Right lobe of liver (tissue), 6 donors: ENCODE data around the gene GLIPR2. TPM values are rescaled to one million over a fixed set of nuclear protein-coding genes. Genes with fewer than 3 reads are reported as not detected.

Experiments
- ATAC-seq, 4 donors: fragments of 200-7000 bp; cut with Tn5 transposase; one replicate each; pipeline ENCODE4 v1.9.1; 2020; ENCODE audit warnings: mild to moderate bottlenecking in 4 of 4, moderate library complexity in 4 of 4
- DNase-seq, 3 donors: peaks; one replicate each; pipeline ENCODE4 v3.0.0-alpha.2; 2020
- H3K27ac ChIP-seq, 3 donors: fragments of 200-600 bp; one replicate each; pipeline ENCODE4 v1.8.0; 2022
- H3K27me3 ChIP-seq, 2 donors: fragments of 200-600 bp; one replicate each; pipeline ENCODE4 v1.8.0; 2022
- H3K36me3 ChIP-seq, 4 donors: fragments of 200-600 bp; sonication (generic) in 1 of 4; one replicate each; pipeline versions ENCODE4 v1.5.1 to v1.8.0; 2017 to 2022; ENCODE audit warnings: control low read depth in 1 of 4
- H3K4me1 ChIP-seq, 4 donors: fragments of 200-600 bp; sonication (generic) in 1 of 4; one replicate each; pipeline versions ENCODE4 v1.5.1 to v1.8.0; 2017 to 2022; ENCODE audit warnings: control low read depth in 1 of 4
- H3K4me3 ChIP-seq, 3 donors: fragments of 200-600 bp; one replicate each; pipeline ENCODE4 v1.8.0; 2022
- H3K9me3 ChIP-seq, 4 donors: fragments of 200-600 bp; sonication (generic) in 1 of 4; one replicate each; pipeline versions ENCODE4 v1.5.1 to v1.8.0; 2017 to 2022; ENCODE audit warnings: control low read depth in 1 of 4
- POLR2A ChIP-seq: fragments of 450-650 bp; IDR thresholded peaks from one replicate; pipeline ENCODE4 v1.6.1; 2017; ENCODE audit warnings: antibody characterized with exemption, mild to moderate bottlenecking
- WGBS: methylation state at CpG from one replicate; pipeline ENCODE4 v1.1.6; 2018; ENCODE audit warnings: low coverage, low lambda C conversion rate; ENCODE audit not compliant: insufficient coverage; ENCODE audit errors: missing lambda C conversion rate; 5-methylcytosine and 5-hydroxymethylcytosine counted together
- intact Hi-C, 2 donors: fragments of 100-400 bp; cut with DNase I; formaldehyde crosslinking; loops; one replicate each; pipeline versions ENCODE4 v1.11.2 to v1.14.1; 2022
- total RNA-seq, 6 experiments: library from RNA; depleted of rRNA in 2 of 6; stranded (reverse); fragments of >200 nt in 2 of 6; fragmentation: NEBNext Ultra II Directional in 3 of 6; extraction: Animal tissue kit (Norgen Biotek cat#: 25700) in 3 of 6; gene quantifications; one replicate each; pipeline versions ENCODE4 v1.1.0 to v1.2.4, GENCODE V29; 2016 to 2023
- TF ChIP-seq, protein P1 (sequence below), 4 donors: fragments of 200-600 bp in 3 of 4; fragments of 450-650 bp in 1 of 4; IDR thresholded peaks; one replicate each; pipeline versions ENCODE4 v1.5.1 to v1.8.0; 2016 to 2022; ENCODE audit warnings: antibody characterized with exemption in 4 of 4, mild to moderate bottlenecking in 2 of 4
- donor health status: DM: no; HTN: yes; CAD: no.
- donor health status: DM: no; HTN: no; CAD: no.
- donor health status: DM: no; HTN: no; CAD: no.
- donor health status: DM: no; HTN: yes; CAD: no.
- donor health status: DM: no; HTN: yes; CAD: no.

GLIPR2 gene
- total RNA-seq, 6 experiments from 2014 or later = 1.2 to 3.9 (median 2.5) TPM

DNA sequence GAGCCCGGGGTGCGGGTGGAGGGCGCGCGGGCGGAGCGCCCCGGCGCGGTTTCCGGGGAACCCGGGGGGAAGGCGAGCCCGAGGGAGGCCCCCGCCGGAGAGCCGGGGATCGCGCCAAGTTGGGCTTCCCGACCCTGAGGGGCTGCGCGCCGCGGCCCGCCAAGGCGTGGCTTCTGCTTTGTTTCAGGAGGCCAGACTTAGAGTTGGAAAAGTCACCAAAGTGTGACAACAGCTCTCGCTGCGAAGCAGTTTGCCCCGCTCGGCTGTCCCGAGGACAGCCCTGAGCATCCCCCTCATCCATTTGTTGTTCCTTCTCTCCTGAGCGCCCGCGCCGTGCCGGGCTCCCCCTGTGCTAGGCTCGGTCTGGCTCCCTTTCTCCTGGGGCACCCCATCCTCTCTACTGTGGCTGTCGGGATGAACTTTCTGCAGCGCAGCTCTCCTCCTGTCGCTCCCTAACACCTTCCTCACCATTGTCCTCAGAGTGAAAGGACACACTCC lies 410 bp downstream of the GLIPR2 start:
- H3K27me3 ChIP-seq = peaks cover 0 to 10% of the 10 kb centered on the region in 2 donors
- H3K27ac ChIP-seq = peak overlapping the region; percentile 26 to 41 (median 35)
- no peaks in the 10 kb centered on the region for H3K36me3 ChIP-seq
- peaks cover 0 to 9% (median 0%) of the 10 kb centered on the region in 4 donors for H3K4me1 ChIP-seq
- ATAC-seq = peak; percentile 6 to 19 (median 10)
- no peak for DNase-seq
- intact Hi-C loops = no loop called here
- TF ChIP-seq, protein P1, sequence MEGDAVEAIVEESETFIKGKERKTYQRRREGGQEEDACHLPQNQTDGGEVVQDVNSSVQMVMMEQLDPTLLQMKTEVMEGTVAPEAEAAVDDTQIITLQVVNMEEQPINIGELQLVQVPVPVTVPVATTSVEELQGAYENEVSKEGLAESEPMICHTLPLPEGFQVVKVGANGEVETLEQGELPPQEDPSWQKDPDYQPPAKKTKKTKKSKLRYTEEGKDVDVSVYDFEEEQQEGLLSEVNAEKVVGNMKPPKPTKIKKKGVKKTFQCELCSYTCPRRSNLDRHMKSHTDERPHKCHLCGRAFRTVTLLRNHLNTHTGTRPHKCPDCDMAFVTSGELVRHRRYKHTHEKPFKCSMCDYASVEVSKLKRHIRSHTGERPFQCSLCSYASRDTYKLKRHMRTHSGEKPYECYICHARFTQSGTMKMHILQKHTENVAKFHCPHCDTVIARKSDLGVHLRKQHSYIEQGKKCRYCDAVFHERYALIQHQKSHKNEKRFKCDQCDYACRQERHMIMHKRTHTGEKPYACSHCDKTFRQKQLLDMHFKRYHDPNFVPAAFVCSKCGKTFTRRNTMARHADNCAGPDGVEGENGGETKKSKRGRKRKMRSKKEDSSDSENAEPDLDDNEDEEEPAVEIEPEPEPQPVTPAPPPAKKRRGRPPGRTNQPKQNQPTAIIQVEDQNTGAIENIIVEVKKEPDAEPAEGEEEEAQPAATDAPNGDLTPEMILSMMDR (IDR thresholded peaks at IDR 0.05) = no peak
- no peak for TF ChIP-seq POLR2A
- H3K4me3 ChIP-seq = peak overlapping the region; percentile 55 to 68 (median 57)
- WGBS = 5% methylated on average over 3 of the region's 40 CpGs
- H3K9me3 ChIP-seq = no peaks in the 10 kb centered on the region

DNA sequence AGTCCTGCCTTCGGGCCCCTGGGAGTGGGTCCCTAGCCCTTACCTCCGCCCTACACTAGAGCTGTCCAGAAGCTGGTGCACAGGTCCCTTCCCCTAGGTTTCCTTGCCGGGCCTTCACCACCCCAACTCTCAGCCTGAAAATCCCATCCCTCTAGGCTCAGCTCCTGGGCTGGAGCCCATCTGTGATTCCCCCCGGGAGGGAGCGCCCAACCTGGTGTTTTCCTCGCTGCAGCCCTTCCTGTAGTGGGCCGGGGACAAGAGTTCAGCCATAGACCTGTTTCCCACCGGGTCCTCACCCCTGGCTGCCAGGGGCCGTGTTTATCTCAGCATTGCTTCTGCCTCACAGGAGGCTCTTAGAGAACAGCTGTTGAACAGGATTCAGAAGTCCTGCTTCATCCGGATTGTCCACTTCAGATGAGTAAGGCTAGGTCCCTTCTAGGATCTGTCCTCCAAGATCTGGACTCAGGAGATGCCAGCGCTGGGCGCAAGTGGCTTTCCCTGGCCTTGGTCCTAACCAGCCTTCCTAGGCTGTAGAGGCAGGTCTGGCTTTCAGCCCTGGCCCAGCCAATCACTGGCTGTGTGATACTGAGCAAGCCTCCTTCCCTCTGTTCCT lies 965 bp downstream of the GLIPR2 start:
- WGBS = 30% methylated on average over 12 of the region's 12 CpGs
- intact Hi-C loops = no loop called here

DNA sequence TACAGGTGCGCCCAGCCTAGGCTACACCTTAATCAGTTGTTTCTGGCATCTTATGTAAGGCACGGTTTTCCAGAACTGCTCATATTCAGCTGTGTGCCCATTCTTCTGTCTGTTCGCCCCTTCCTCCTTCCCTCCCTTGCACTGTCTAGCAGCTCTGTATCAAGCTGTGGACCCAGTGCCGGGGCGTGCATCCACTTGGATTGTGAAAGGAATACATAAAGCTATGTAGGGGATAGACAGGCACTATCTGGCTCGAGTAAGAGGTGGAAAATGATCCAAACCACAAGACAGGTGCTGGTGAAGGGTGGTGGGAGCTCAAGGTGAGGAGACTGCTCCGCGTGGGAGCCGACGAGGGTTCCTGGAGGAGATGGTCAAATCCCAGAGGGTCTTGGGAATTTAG lies 2.0 kb downstream of the GLIPR2 start:
- no peak for DNase-seq
- Histone ChIP-seq H3K9me3 (no peaks in the 10 kb centered on the region), H3K4me3 (no peak overlapping the region), H3K27ac (no peak overlapping the region), H3K36me3 (no peaks in the 10 kb centered on the region), H3K4me1 (peaks cover 0 to 16% (median 3%) of the 10 kb centered on the region in 4 donors), H3K27me3 (peaks cover 0 to 10% of the 10 kb centered on the region in 2 donors)
- 91% methylated on average over 10 of the region's 10 CpGs for WGBS
- intact Hi-C loops = no loop called here
- TF ChIP-seq POLR2A = no peak
- TF ChIP-seq, protein P1 (IDR thresholded peaks at IDR 0.05) = no peak
- ATAC-seq = no peak

More for the DNA sequence above, 965 bp downstream of the GLIPR2 start:
- H3K4me1 ChIP-seq = peaks cover 0 to 12% (median 1%) of the 10 kb centered on the region in 4 donors
- H3K4me3 ChIP-seq = peak overlapping the region; percentile 55 to 68 (median 57)
- H3K27ac ChIP-seq = peak overlapping the region in 2 of 3 donors; percentile 35 to 41
- TF ChIP-seq, protein P1 (IDR thresholded peaks at IDR 0.05) = no peak
- TF ChIP-seq POLR2A = no peak
- no peaks in the 10 kb centered on the region for H3K9me3 ChIP-seq
- no peaks in the 10 kb centered on the region for H3K36me3 ChIP-seq
- ATAC-seq (no peak), DNase-seq (no peak)
- H3K27me3 ChIP-seq = peaks cover 0 to 10% of the 10 kb centered on the region in 2 donors

DNA sequence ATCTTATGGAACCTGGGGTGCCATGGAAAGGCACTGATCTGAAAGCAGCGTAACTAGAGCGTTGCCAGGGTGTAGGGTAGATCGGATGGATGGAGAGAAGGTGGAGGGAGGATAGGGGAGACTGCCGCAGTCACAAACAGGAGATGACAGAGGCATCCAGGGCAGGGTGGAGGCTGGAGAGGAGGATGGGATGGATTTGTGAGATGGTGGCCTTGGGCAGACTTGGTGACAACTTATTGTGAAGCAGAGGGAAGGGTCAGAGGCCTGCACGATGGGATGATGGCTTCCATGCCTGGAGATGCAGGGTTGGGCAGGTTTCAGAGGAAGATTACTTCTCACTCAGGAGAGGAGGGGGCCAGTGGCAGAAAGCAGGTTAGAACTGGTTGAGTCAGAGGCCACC lies 2.4 kb downstream of the GLIPR2 start:
- H3K36me3 ChIP-seq = no peaks in the 10 kb centered on the region
- peaks cover 0 to 10% of the 10 kb centered on the region in 2 donors for H3K27me3 ChIP-seq
- H3K4me3 ChIP-seq = no peak overlapping the region
- intact Hi-C loops = no loop called here
- ATAC-seq (no peak), DNase-seq (no peak)
- TF ChIP-seq POLR2A = no peak
- TF ChIP-seq, protein P1 (IDR thresholded peaks at IDR 0.05) = no peak
- peaks cover 0 to 16% (median 3%) of the 10 kb centered on the region in 4 donors for H3K4me1 ChIP-seq
- WGBS = 92% methylated on average over 5 of the region's 5 CpGs
- H3K9me3 ChIP-seq = no peaks in the 10 kb centered on the region
- H3K27ac ChIP-seq = no peak overlapping the region
